SK-N-SH (cell line): ENCODE data around the gene AKT1S1. TPM values are rescaled to one million over a fixed set of nuclear protein-coding genes. Genes with fewer than 3 reads are reported as not detected.

Experiments used
- CTCF ChIA-PET: fragments of 300-600, 350-600 bp; formaldehyde crosslinking; extraction: SDS; loops from one replicate; lab custom pipeline; 2021; lab: Yijun Ruan, JAX
- POLR2A ChIA-PET: fragments of 350-600 bp; sonication (Branson Sonifier 250); formaldehyde crosslinking; extraction: SDS; loops from one replicate; lab custom pipeline; 2020; ENCODE audit warnings: antibody characterized with exemption, inconsistent platforms; lab: Yijun Ruan, JAX
- DNase-seq: peaks from one replicate; pipeline ENCODE4 v3.0.0; 2012
- H2AFZ ChIP-seq: fragments of 200-600 bp; sonication (generic); 2 replicates; pipeline ENCODE4 v1.8.1; 2016; ENCODE audit warnings: antibody characterized with exemption, mild to moderate bottlenecking, low read depth
- H3F3A ChIP-seq: fragments of 200-600 bp; sonication (generic); replicated peaks from 2 replicates; pipeline ENCODE3; 2016; ENCODE audit warnings: antibody characterized with exemption, mild to moderate bottlenecking; ENCODE audit not compliant: insufficient read depth
- H3K27ac ChIP-seq, 2 experiments: fragments of 200-500 bp in 1 of 2; fragments of 200-600 bp in 1 of 2; sonication (Bioruptor generic) in 1 of 2; sonication (generic), shearing (Covaris generic) in 1 of 2; 2 replicates each; pipeline versions ENCODE4 v1.5.1 to v1.6.1; 2014 to 2016; ENCODE audit warnings: low read depth in 2 of 2, inconsistent platforms in 1 of 2, low read length in 1 of 2, mild to moderate bottlenecking in 1 of 2, mixed read lengths in 1 of 2
- H3K27me3 ChIP-seq: fragments of 200-600 bp; sonication (generic), shearing (Covaris generic); 2 replicates; pipeline ENCODE4 v1.6.1; 2016; ENCODE audit warnings: mixed run types; ENCODE audit not compliant: insufficient read depth
- H3K36me3 ChIP-seq, 2 experiments: fragments of 200-500 bp in 1 of 2; fragments of 200-600 bp in 1 of 2; sonication (Bioruptor generic) in 1 of 2; sonication (generic) in 1 of 2; replicated peaks in 1 of 2; 2 replicates each; pipeline versions ENCODE3 to v1.5.1; 2014 to 2016; ENCODE audit warnings: low read length in 1 of 2, mild to moderate bottlenecking in 1 of 2; ENCODE audit not compliant: insufficient read depth in 2 of 2, control insufficient read depth in 1 of 2
- H3K4me1 ChIP-seq, 2 experiments: fragments of 200-500 bp in 1 of 2; fragments of 200-600 bp in 1 of 2; sonication (Bioruptor generic) in 1 of 2; sonication (generic), shearing (Covaris generic) in 1 of 2; 2 replicates each; pipeline versions ENCODE4 v1.5.1 to v1.6.1; 2014 to 2016; ENCODE audit warnings: low read depth in 1 of 2, low read length in 1 of 2, mixed run types in 1 of 2; ENCODE audit not compliant: insufficient read depth in 2 of 2, control insufficient read depth in 1 of 2
- H3K4me2 ChIP-seq: fragments of 200-600 bp; sonication (generic), shearing (Covaris generic); 2 replicates; pipeline ENCODE4 v1.6.1; 2017; ENCODE audit warnings: mixed run types
- H3K4me3 ChIP-seq, 2 experiments: fragments of 200-500 bp in 1 of 2; fragments of 200-600 bp in 1 of 2; sonication (Bioruptor generic) in 1 of 2; sonication (generic), shearing (Covaris generic) in 1 of 2; 2 replicates each; pipeline versions ENCODE4 v1.5.1 to v1.8.1; 2014 to 2016; ENCODE audit warnings: low read depth in 2 of 2, inconsistent platforms in 1 of 2, low read length in 1 of 2, mild to moderate bottlenecking in 1 of 2, mixed read lengths in 1 of 2, moderate library complexity in 1 of 2
- H3K79me2 ChIP-seq: fragments of 200-600 bp; sonication (generic); 2 replicates; pipeline ENCODE4 v1.8.1; 2017; ENCODE audit warnings: mild to moderate bottlenecking; ENCODE audit not compliant: insufficient read depth
- H3K9ac ChIP-seq: fragments of 200-600 bp; sonication (generic); 2 replicates; pipeline ENCODE4 v1.6.1; 2017; ENCODE audit warnings: mixed run types
- H3K9me2 ChIP-seq: fragments of 200-600 bp; sonication (generic); 2 replicates; pipeline ENCODE4 v1.6.1; 2017; ENCODE audit warnings: mixed run types
- H3K9me3 ChIP-seq: fragments of 200-600 bp; sonication (generic); 2 replicates; pipeline ENCODE4 v1.6.1; 2017; ENCODE audit warnings: mixed run types, mild to moderate bottlenecking, moderate library complexity
- H4K20me1 ChIP-seq: fragments of 200-600 bp; sonication (generic); 2 replicates; pipeline ENCODE4 v1.6.1; 2017; ENCODE audit warnings: mild to moderate bottlenecking, mixed run types; ENCODE audit not compliant: insufficient read depth
- FOXJ3 ChIP-seq: sonication (generic); formaldehyde crosslinking; IDR thresholded peaks from 2 replicates; pipeline ENCODE4 v1.5.1; 2020; ENCODE audit warnings: mild to moderate bottlenecking, missing genetic modification reagents
- FOXM1 ChIP-seq: IDR thresholded peaks from 2 replicates; pipeline ENCODE4 v1.4.0; 2012; ENCODE audit warnings: low read depth, mild to moderate bottlenecking
- MAX ChIP-seq: IDR thresholded peaks from 2 replicates; pipeline ENCODE4 v1.4.0; 2012; ENCODE audit warnings: low read depth
- MEF2A ChIP-seq: IDR thresholded peaks from 2 replicates; pipeline ENCODE4 v1.4.0; 2012; ENCODE audit warnings: low read depth, borderline replicate concordance
- NRF1 ChIP-seq: IDR thresholded peaks from 2 replicates; pipeline ENCODE4 v1.6.1; 2012; ENCODE audit warnings: low read depth, mild to moderate bottlenecking, low read length
- RCOR1 ChIP-seq: fragments of 150-350 bp; IDR thresholded peaks from 2 replicates; pipeline ENCODE4 v1.6.1; 2017; ENCODE audit warnings: antibody characterized with exemption, low read length
- RFX5 ChIP-seq: IDR thresholded peaks from 2 replicates; pipeline ENCODE4 v1.6.1; 2012; ENCODE audit warnings: mild to moderate bottlenecking, improper control_type of control experiment, low read length
- SIN3A ChIP-seq: IDR thresholded peaks from 2 replicates; pipeline ENCODE4 v1.6.1; 2012; ENCODE audit warnings: low read depth, mild to moderate bottlenecking, low read length, moderate library complexity, borderline replicate concordance
- TAF1 ChIP-seq: IDR thresholded peaks from 2 replicates; pipeline ENCODE4 v1.6.1; 2012; ENCODE audit warnings: low read depth, mild to moderate bottlenecking, low read length, moderate library complexity, borderline replicate concordance
- TEAD4 ChIP-seq: IDR thresholded peaks from 2 replicates; pipeline ENCODE4 v1.4.0; 2012; ENCODE audit warnings: mild to moderate bottlenecking, borderline replicate concordance; ENCODE audit not compliant: insufficient read depth
- USF2 ChIP-seq: fragments of 150-350 bp; IDR thresholded peaks from 2 replicates; pipeline ENCODE4 v1.6.1; 2017; ENCODE audit warnings: antibody characterized with exemption, low read length, low read depth, borderline replicate concordance
- YY1 ChIP-seq: IDR thresholded peaks from 2 replicates; pipeline ENCODE4 v1.4.0; 2012; ENCODE audit warnings: low read depth, mild to moderate bottlenecking
- WGBS: methylation state at CpG from one replicate; pipeline ENCODE4 v1.1.6; 2017; ENCODE audit warnings: low lambda C conversion rate; 5-methylcytosine and 5-hydroxymethylcytosine counted together
- polyA plus RNA-seq, 3 experiments: library from polyadenylated mRNA; depleted of rRNA; stranded (reverse); fragments of >200 nt; gene quantifications; 2 replicates each; pipeline ENCODE4 v1.2.3, GENCODE V29; 2012

AKT1S1 gene
- polyA plus RNA-seq, 1 of the 3 experiments (the other 2 are of a cell fraction), result 63.7 TPM

- peaks cover 26% of the 10 kb centered on the region for H4K20me1 ChIP-seq
- no peaks in the 10 kb centered on the region for H3K9me2 ChIP-seq
- ChIA-PET CTCF (interaction anchor here (0.6 to 3.4 kb wide), 2 partner anchors 10 to 113 kb away, joined by 3 to 20 read pairs; no protein-coding TSS in a partner anchor), POLR2A (interaction anchor here (1.7 to 2.6 kb wide), 2 partner anchors 13 to 51 kb away, joined by 7 to 25 read pairs; partner anchors contain the start of genes FUZ and PTOV1)
- H3K79me2 ChIP-seq, result peaks cover 42% of the 10 kb centered on the region
- 84% methylated on average over 7 of the region's 17 CpGs for WGBS
- H3K36me3 ChIP-seq, result peaks cover 25 to 45% of the 10 kb centered on the region in 2 experiments
- TF ChIP-seq SIN3A, result no peak
- no peak for TF ChIP-seq TAF1
- TF ChIP-seq TEAD4, result no peak
- TF ChIP-seq USF2, result no peak
- no peak for TF ChIP-seq MAX
- TF ChIP-seq RCOR1, result no peak
- no peak for TF ChIP-seq FOXM1
- TF ChIP-seq NRF1, result no peak
- no peak for TF ChIP-seq YY1
- no peak for TF ChIP-seq MEF2A
- TF ChIP-seq FOXJ3 (CRISPR knock-in tag), result no peak
- H3K27me3 ChIP-seq, result no peaks in the 10 kb centered on the region
- peaks cover 26 to 31% of the 10 kb centered on the region in 2 experiments; a peak in 3 of 4 replicates for H3K4me1 ChIP-seq
- no peak overlapping the region; a peak in 1 of 4 replicates for H3K27ac ChIP-seq
- H3K4me2 ChIP-seq, result no peak overlapping the region
- H3K9ac ChIP-seq, result no peak overlapping the region
- peaks cover 36% of the 10 kb centered on the region for H3F3A ChIP-seq
- no peak overlapping the region for H3K4me3 ChIP-seq
- H2AFZ ChIP-seq, result no peak overlapping the region
- H3K9me3 ChIP-seq, result no peaks in the 10 kb centered on the region
- DNase-seq, result no peak
Observed at GRCh38 chr19:49863935-49864320, 13.2 kb downstream of the AKT1S1 start.

- DNase-seq, result no peak
- H3K27ac ChIP-seq, result no peak overlapping the region; a peak in 1 of 4 replicates
- no peak overlapping the region for H3K9ac ChIP-seq
- ChIA-PET POLR2A (interaction anchor here (2.6 kb wide), 1 partner anchor 12 kb away, joined by 25 read pairs; the partner anchor contains the start of gene PTOV1), CTCF (interaction anchor here (0.6 to 3.4 kb wide), 6 partner anchors 10 to 112 kb away, joined by 3 to 20 read pairs (median 4); partner anchors contain the start of genes AKT1S1, PTOV1 and TBC1D17)
- H3K4me1 ChIP-seq, result peaks cover 26% of the 10 kb centered on the region in 2 experiments; a peak in 3 of 4 replicates
- H3K36me3 ChIP-seq, result peaks cover 25 to 51% of the 10 kb centered on the region in 2 experiments
- peaks cover 41% of the 10 kb centered on the region for H3F3A ChIP-seq
- 90% methylated on average over 22 of the region's 24 CpGs for WGBS
- H3K9me3 ChIP-seq, result no peaks in the 10 kb centered on the region
- TF ChIP-seq RFX5, result no peak
- TF ChIP-seq SIN3A, result no peak
- H4K20me1 ChIP-seq, result peaks cover 30% of the 10 kb centered on the region
- no peak overlapping the region for H2AFZ ChIP-seq
- H3K4me2 ChIP-seq, result no peak overlapping the region
- no peaks in the 10 kb centered on the region for H3K27me3 ChIP-seq
- H3K4me3 ChIP-seq, result no peak overlapping the region
- H3K9me2 ChIP-seq, result no peaks in the 10 kb centered on the region
- peaks cover 42% of the 10 kb centered on the region for H3K79me2 ChIP-seq
Observed at GRCh38 chr19:49863254-49863934, 13.8 kb downstream of the AKT1S1 start.
